Adrenal gland (tissue), 12 donors: ENCODE results near the gene SDK1. TPM values are rescaled to one million over a fixed set of nuclear protein-coding genes. Genes with fewer than 3 reads are reported as not detected.

Source experiments
- DNase-seq, 7 donors: peaks; one replicate each; pipeline ENCODE4 v3.0.0-alpha.2; 2019 to 2020
- H3K27ac ChIP-seq, 5 donors: fragments of 200-600 bp; sonication (generic) in 4 of 5; 1 replicate in 3 of 5; 2 replicates in 2 of 5; pipeline versions ENCODE4 v1.5.1 to v1.8.0; 2016 to 2020; ENCODE audit warnings: mild to moderate bottlenecking in 1 of 5
- H3K27me3 ChIP-seq: fragments of 200-600 bp; 2 replicates; pipeline ENCODE4 v1.8.0; 2021
- H3K36me3 ChIP-seq, 2 donors: fragments of 200-600 bp; replicated peaks in 1 of 2; 1 replicate in 1 of 2; 2 replicates in 1 of 2; pipeline versions ENCODE4 v1.5.1 to v1.8.0; 2018 to 2022
- H3K4me1 ChIP-seq, 2 donors: fragments of 200-600 bp; replicated peaks in 1 of 2; 1 replicate in 1 of 2; 2 replicates in 1 of 2; pipeline versions ENCODE4 v1.5.1 to v1.8.0; 2018 to 2021
- H3K4me3 ChIP-seq, 4 donors: fragments of 200-600 bp; sonication (generic) in 3 of 4; one replicate each; pipeline ENCODE4 v1.5.1; 2016 to 2018
- H3K9me3 ChIP-seq, 3 donors: fragments of 200-600 bp; sonication (generic) in 1 of 3; replicated peaks in 1 of 3; 1 replicate in 2 of 3; 2 replicates in 1 of 3; pipeline versions ENCODE4 v1.5.1 to v1.8.0; 2016 to 2021
- POLR2A ChIP-seq, 2 donors: fragments of 450-650 bp; IDR thresholded peaks; one replicate each; pipeline ENCODE4 v1.6.1; 2017; ENCODE audit warnings: antibody characterized with exemption in 2 of 2, mild to moderate bottlenecking in 2 of 2, moderate library complexity in 1 of 2
- WGBS, 4 donors: extraction: QIAGEN DNeasy Blood & Tissue Kit in 2 of 4; methylation state at CpG; one replicate each; pipeline versions ENCODE4 v1.1.5 to v1.1.7; 2013 to 2017; 5-methylcytosine and 5-hydroxymethylcytosine counted together
- intact Hi-C, 2 donors: fragments of 100-400 bp; cut with DNase I; formaldehyde crosslinking; loops; one replicate each; pipeline versions ENCODE4 v1.14.1 to v1.15.0; 2022 to 2023
- polyA plus RNA-seq, 3 donors: library from polyadenylated mRNA; stranded (reverse); fragments of 200-250 nt in 2 of 3; fragments of 350-450 nt in 1 of 3; fragmentation: Illumina TruSeq in 1 of 3; extraction: RNeasy Lipid Tissue Mini Kit (QIAGEN cat#74804) in 1 of 3; gene quantifications; one replicate each; pipeline ENCODE4 v1.2.3, GENCODE V29; 2013 to 2014
- total RNA-seq, 9 donors: library from RNA; depleted of rRNA in 4 of 9; stranded (reverse); fragments of >200 nt in 4 of 9; fragments of 120-200 nt in 1 of 9; fragmentation: NEBNext Ultra II Directional in 1 of 9; extraction: Animal tissue kit (Norgen Biotek cat#: 25700) in 1 of 9; gene quantifications; one replicate each; pipeline versions ENCODE4 v1.1.0 to v1.2.4, GENCODE V29; 2013 to 2023
- TF ChIP-seq, protein P1 (sequence below), 6 experiments: fragments of 450-650 bp in 4 of 6; fragments of 200-600 bp in 2 of 6; sonication (generic) in 1 of 6; IDR thresholded peaks; 1 replicate in 5 of 6; 2 replicates in 1 of 6; pipeline versions ENCODE4 v1.5.1 to v1.8.0; 2016 to 2021; ENCODE audit warnings: antibody characterized with exemption in 6 of 6, mild to moderate bottlenecking in 2 of 6, moderate library complexity in 1 of 6
- donor health status: healthy with polysubstance abuse.
- donor health status: Bipolar disorder and iron deficiency.
- donor health status: DM: yes; HTN: yes; CAD: no.
- donor health status: DM: no; HTN: no; CAD: no.
- donor health status: DM: no; HTN: no; CAD: no.
- donor health status: DM: yes; HTN: yes; CAD: no.

The SDK1 gene
- total and polyA plus RNA-seq, 12 donors: 0.50 to 3.6 (median 1.5) TPM

GRCh38 chr7:3911685-3912084, 610.6 kb downstream of the SDK1 start:
- 70 to 83% (median 79%) methylated on average over 4 of the region's 4 CpGs for WGBS, 4 donors
- intact Hi-C loops: no loop called here
- Histone ChIP-seq H3K36me3 (no peaks in the 10 kb centered on the region), H3K4me1 (no peaks in the 10 kb centered on the region), H3K27ac (no peak overlapping the region), H3K27me3 (no peaks in the 10 kb centered on the region), H3K9me3 (no peaks in the 10 kb centered on the region), H3K4me3 (no peak overlapping the region)
- TF ChIP-seq, protein P1, sequence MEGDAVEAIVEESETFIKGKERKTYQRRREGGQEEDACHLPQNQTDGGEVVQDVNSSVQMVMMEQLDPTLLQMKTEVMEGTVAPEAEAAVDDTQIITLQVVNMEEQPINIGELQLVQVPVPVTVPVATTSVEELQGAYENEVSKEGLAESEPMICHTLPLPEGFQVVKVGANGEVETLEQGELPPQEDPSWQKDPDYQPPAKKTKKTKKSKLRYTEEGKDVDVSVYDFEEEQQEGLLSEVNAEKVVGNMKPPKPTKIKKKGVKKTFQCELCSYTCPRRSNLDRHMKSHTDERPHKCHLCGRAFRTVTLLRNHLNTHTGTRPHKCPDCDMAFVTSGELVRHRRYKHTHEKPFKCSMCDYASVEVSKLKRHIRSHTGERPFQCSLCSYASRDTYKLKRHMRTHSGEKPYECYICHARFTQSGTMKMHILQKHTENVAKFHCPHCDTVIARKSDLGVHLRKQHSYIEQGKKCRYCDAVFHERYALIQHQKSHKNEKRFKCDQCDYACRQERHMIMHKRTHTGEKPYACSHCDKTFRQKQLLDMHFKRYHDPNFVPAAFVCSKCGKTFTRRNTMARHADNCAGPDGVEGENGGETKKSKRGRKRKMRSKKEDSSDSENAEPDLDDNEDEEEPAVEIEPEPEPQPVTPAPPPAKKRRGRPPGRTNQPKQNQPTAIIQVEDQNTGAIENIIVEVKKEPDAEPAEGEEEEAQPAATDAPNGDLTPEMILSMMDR (IDR thresholded peaks at IDR 0.05): no peak
- no peak for TF ChIP-seq POLR2A (IDR thresholded peaks at IDR 0.05)
- DNase-seq: no peak

DNA sequence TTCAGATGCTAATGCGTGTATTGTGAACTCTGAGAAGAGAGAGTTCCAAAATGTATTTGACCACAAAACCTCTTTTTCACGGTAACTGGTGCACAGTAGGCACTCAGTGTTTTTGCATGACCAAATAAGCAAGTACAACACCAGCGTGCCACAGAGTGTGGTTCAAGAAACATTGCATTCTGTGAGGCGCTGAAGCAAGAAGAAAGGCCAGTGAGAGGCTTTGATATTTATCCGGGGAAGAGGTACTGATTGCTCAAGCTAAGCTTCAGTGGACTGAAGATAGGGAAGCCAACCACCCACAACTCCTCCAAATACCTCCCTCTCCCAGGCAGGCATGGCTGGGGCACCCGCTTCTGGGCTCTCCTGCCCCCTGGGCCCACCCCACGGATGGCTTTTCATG, 611.2 kb downstream of the SDK1 start:
- Histone ChIP-seq H3K4me3 (no peak overlapping the region), H3K9me3 (no peaks in the 10 kb centered on the region), H3K27ac (no peak overlapping the region), H3K36me3 (no peaks in the 10 kb centered on the region), H3K4me1 (no peaks in the 10 kb centered on the region), H3K27me3 (no peaks in the 10 kb centered on the region)
- no peak for TF ChIP-seq POLR2A (IDR thresholded peaks at IDR 0.05)
- TF ChIP-seq, protein P1 (IDR thresholded peaks at IDR 0.05): no peak
- intact Hi-C loops: no loop called here
- no peak for DNase-seq
- WGBS, 4 donors: 78 to 84% (median 80%) methylated on average over 7 of the region's 7 CpGs

GRCh38 chr7:3914051-3914775, 613.2 kb downstream of the SDK1 start:
- TF ChIP-seq, protein P1 (IDR thresholded peaks at IDR 0.05): no peak
- TF ChIP-seq POLR2A (IDR thresholded peaks at IDR 0.05): no peak
- no peaks in the 10 kb centered on the region for H3K36me3 ChIP-seq
- no peaks in the 10 kb centered on the region for H3K9me3 ChIP-seq
- 66 to 76% (median 72%) methylated on average over 8 of the region's 8 CpGs for WGBS, 4 donors
- no peak for DNase-seq
- no peaks in the 10 kb centered on the region for H3K4me1 ChIP-seq
- intact Hi-C loops: no loop called here
- H3K27me3 ChIP-seq: no peaks in the 10 kb centered on the region
- H3K27ac ChIP-seq: no peak overlapping the region
- H3K4me3 ChIP-seq: no peak overlapping the region

DNA sequence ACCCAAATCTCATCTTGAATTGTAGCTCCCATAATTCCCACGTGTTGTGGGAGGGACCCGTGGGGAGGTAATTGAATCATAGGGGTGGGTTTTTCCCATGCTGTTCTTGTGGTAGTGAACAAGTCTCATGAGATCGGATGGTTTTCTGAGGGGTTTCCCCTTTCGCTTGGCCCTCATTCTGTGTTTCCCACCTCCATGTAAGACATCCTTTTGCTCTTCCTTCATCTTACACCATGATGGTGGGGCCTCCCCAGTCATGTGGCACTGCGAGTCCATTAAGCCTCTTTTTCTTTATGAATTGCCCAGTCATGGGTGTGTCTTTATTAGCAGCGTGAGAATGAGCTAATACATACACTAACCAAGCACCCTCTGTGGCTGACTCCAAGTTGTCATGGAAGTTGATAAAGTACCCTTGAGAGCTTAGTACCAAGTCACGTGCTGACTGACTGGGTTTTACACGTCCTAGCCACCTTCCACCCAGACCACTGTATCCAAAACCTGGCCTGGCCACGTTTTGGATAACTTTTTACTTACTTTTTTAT, 614.4 kb downstream of the SDK1 start:
- Histone ChIP-seq H3K4me1 (no peaks in the 10 kb centered on the region), H3K27me3 (no peaks in the 10 kb centered on the region), H3K4me3 (no peak overlapping the region), H3K9me3 (no peaks in the 10 kb centered on the region), H3K27ac (no peak overlapping the region), H3K36me3 (no peaks in the 10 kb centered on the region)
- no peak for DNase-seq
- intact Hi-C loops: no loop called here
- WGBS, 4 donors: 72 to 87% (median 82%) methylated on average over 8 to 9 of the region's 9 CpGs
- no peak for TF ChIP-seq POLR2A (IDR thresholded peaks at IDR 0.05)
- TF ChIP-seq, protein P1 (IDR thresholded peaks at IDR 0.05): no peak
